Testis (tissue), 3 donors: ENCODE data around the gene ZNF217. TPM values are rescaled to one million over a fixed set of nuclear protein-coding genes. Genes with fewer than 3 reads are reported as not detected.
"Not testable (repeated sequence)": the region's sequence is repeated elsewhere in the genome, so short reads cannot be mapped to it uniquely, and the experiment has no call there.

Source experiments
- DNase-seq: peaks from one replicate; pipeline ENCODE4 v3.0.0-alpha.2; 2019
- H3K27ac ChIP-seq, 2 donors: fragments of 200-600 bp; sonication (generic); one replicate each; pipeline ENCODE4 v1.5.1; 2019
- H3K27me3 ChIP-seq: fragments of 200-600 bp; sonication (generic); one replicate; pipeline ENCODE4 v1.5.1; 2019
- H3K36me3 ChIP-seq: fragments of 200-600 bp; sonication (generic); one replicate; pipeline ENCODE4 v1.5.1; 2017; ENCODE audit warnings: low read depth; ENCODE audit errors: missing control alignments
- H3K4me1 ChIP-seq: fragments of 200-600 bp; sonication (generic); one replicate; pipeline ENCODE4 v1.5.1; 2019
- H3K4me3 ChIP-seq, 2 donors: fragments of 200-600 bp; sonication (generic); one replicate each; pipeline ENCODE4 v1.5.1; 2017 to 2019
- H3K9me3 ChIP-seq: fragments of 200-600 bp; sonication (generic); one replicate; pipeline ENCODE4 v1.5.1; 2017
- POLR2A ChIP-seq: fragments of 450-650 bp; IDR thresholded peaks from one replicate; pipeline ENCODE4 v1.6.1; 2017; ENCODE audit warnings: antibody characterized with exemption, mild to moderate bottlenecking, moderate library complexity
- WGBS, 2 donors: methylation state at CpG; one replicate each; pipeline ENCODE4 v1.1.5; 2018; 5-methylcytosine and 5-hydroxymethylcytosine counted together
- intact Hi-C: fragments of 100-400 bp; cut with DNase I; formaldehyde crosslinking; loops from one replicate; pipeline ENCODE4 v1.15.1; 2023; ENCODE audit warnings: low total_unique reads
- polyA plus RNA-seq: library from polyadenylated mRNA; stranded (reverse); fragments of 350-450 nt; fragmentation: Illumina TruSeq; extraction: RNeasy Lipid Tissue Mini Kit (QIAGEN cat#74804); gene quantifications from one replicate; pipeline ENCODE4 v1.2.3, GENCODE V29; 2014; ENCODE audit warnings: low read depth, low replicate concordance; ENCODE audit not compliant: insufficient read depth
- total RNA-seq, 2 donors: library from RNA; depleted of rRNA; stranded (reverse); fragments of >200 nt; gene quantifications; one replicate each; pipeline ENCODE4 v1.2.3, GENCODE V29; 2016
- TF ChIP-seq, protein P1 (sequence below), 3 experiments: fragments of 450-650 bp in 2 of 3; fragments of 200-600 bp in 1 of 3; sonication (generic) in 1 of 3; IDR thresholded peaks; one replicate each; pipeline ENCODE4 v1.5.1; 2016 to 2019; ENCODE audit warnings: antibody characterized with exemption in 3 of 3, mild to moderate bottlenecking in 2 of 3, moderate library complexity in 1 of 3

ZNF217 gene
- total and polyA plus RNA-seq, 3 donors from 2014 or later: 47.3 to 61.2 (median 48.6) TPM

DNA sequence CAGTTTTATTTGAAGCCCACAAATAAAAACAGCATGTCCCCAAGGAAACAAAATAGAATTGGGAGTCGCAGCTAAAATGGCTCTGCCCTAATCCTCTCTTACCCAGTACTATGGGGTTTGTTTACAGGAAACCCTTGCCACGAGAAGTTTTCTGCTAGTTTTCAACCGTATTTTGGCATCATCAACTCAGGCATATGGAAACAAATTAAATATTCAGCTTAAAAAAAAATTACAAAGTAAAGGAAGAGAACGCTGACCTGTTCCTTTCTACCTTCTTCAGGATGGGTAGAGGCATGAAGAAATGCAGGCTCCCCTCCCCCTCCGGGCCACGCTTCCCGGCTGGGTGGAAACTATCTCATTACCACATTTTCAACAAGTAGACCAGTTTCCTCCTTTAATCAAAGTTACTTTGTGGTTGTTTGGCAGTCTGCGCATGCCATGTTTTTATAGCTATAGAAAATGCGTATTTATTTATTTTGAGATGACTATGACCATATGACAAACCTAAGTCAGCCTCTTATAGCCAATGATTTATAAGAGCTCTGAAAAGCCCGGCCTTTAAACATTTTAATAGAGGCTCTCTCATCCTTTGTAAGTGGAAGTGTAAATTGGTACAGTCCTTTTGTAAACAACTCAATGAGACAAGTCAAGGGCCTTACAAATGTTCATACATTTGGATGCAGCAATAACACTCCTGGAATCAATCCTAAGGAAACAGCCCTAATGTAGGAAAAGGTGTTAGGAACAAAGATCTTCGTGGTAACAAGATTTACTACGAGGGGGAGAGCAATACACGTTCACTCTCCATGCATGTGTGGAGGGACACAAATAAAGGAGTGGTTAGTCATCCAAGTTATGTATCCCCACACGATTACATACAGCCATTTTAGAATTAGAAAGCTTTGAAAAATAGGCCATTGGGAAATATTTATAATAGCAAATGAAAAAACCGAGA is 16.1 kb upstream of the ZNF217 start:
- intact Hi-C loops: no loop called here

GRCh38 chr20:53608456-53609452 is 15.1 kb upstream of the ZNF217 start:
- DNase-seq: peak; percentile 46
- H3K27ac ChIP-seq: peak overlapping the region; percentile 5 to 78
- intact Hi-C loops: no loop called here
- H3K27me3 ChIP-seq: no peaks in the 10 kb centered on the region
- peaks cover 11% of the 10 kb centered on the region for H3K4me1 ChIP-seq
- no peaks in the 10 kb centered on the region for H3K36me3 ChIP-seq
- no peaks in the 10 kb centered on the region for H3K9me3 ChIP-seq
- TF ChIP-seq, protein P1, sequence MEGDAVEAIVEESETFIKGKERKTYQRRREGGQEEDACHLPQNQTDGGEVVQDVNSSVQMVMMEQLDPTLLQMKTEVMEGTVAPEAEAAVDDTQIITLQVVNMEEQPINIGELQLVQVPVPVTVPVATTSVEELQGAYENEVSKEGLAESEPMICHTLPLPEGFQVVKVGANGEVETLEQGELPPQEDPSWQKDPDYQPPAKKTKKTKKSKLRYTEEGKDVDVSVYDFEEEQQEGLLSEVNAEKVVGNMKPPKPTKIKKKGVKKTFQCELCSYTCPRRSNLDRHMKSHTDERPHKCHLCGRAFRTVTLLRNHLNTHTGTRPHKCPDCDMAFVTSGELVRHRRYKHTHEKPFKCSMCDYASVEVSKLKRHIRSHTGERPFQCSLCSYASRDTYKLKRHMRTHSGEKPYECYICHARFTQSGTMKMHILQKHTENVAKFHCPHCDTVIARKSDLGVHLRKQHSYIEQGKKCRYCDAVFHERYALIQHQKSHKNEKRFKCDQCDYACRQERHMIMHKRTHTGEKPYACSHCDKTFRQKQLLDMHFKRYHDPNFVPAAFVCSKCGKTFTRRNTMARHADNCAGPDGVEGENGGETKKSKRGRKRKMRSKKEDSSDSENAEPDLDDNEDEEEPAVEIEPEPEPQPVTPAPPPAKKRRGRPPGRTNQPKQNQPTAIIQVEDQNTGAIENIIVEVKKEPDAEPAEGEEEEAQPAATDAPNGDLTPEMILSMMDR (IDR thresholded peaks at IDR 0.05): no peak
- TF ChIP-seq POLR2A: no peak
- H3K4me3 ChIP-seq: peak overlapping the region; percentile 29 to 54
- WGBS, 2 donors: 48 to 65% methylated on average over 25 to 33 of the region's 35 CpGs

More for the DNA sequence above, 16.1 kb upstream of the ZNF217 start:
- H3K27me3 ChIP-seq: no peaks in the 10 kb centered on the region
- WGBS, 2 donors: 47 to 48% methylated on average over 15 of the region's 15 CpGs
- H3K4me1 ChIP-seq: peaks cover 11% of the 10 kb centered on the region
- no peaks in the 10 kb centered on the region for H3K36me3 ChIP-seq
- peak overlapping the region; percentile 5 to 78 for H3K27ac ChIP-seq
- no peaks in the 10 kb centered on the region for H3K9me3 ChIP-seq
- TF ChIP-seq, protein P1 (IDR thresholded peaks at IDR 0.05): no peak
- no peak for TF ChIP-seq POLR2A
- DNase-seq: peak; percentile 44
- peak overlapping the region; percentile 3 to 12 for H3K4me3 ChIP-seq

DNA sequence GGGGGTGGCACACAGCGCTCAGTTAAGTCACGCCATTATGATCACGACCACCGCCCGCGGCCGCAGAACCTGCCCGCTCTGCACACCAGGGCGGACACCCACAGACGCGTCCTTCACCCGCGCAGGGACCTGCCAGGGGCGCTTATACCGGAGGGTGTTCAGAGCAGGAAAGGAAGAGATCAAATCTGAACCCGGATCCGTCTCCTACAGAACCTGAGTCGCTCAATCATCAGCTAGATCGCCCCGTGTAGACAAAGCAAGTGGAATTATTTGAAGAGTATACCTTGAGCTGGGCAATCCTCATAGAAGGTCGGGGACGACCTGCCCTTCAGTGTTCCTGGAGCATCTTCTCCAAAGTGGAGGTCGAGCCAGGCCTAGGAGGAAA is 14.4 kb upstream of the ZNF217 start:
- 73 to 80% methylated on average over 23 of the region's 23 CpGs for WGBS, 2 donors
- Histone ChIP-seq H3K4me1 (peaks cover 11% of the 10 kb centered on the region), H3K27ac (peak overlapping the region in 1 of 2 donors; percentile 78), H3K9me3 (no peaks in the 10 kb centered on the region), H3K27me3 (no peaks in the 10 kb centered on the region), H3K36me3 (no peaks in the 10 kb centered on the region), H3K4me3 (peak overlapping the region; percentile 29 to 54)
- intact Hi-C loops: no loop called here
- DNase-seq: peak; percentile 25
- TF ChIP-seq, protein P1 (IDR thresholded peaks at IDR 0.05): no peak
- no peak for TF ChIP-seq POLR2A

GRCh38 chr20:53606364-53606985 is 12.8 kb upstream of the ZNF217 start:
- Histone ChIP-seq H3K27me3 (no peaks in the 10 kb centered on the region), H3K36me3 (no peaks in the 10 kb centered on the region), H3K27ac (no peak overlapping the region), H3K4me1 (peaks cover 11% of the 10 kb centered on the region), H3K9me3 (no peaks in the 10 kb centered on the region), H3K4me3 (no peak overlapping the region)
- peak; percentile 15 for DNase-seq
- 85 to 92% methylated on average over 8 of the region's 8 CpGs for WGBS, 2 donors
- TF ChIP-seq, protein P1 (IDR thresholded peaks at IDR 0.05): no peak
- no peak for TF ChIP-seq POLR2A
- intact Hi-C loops: no loop called here

DNA sequence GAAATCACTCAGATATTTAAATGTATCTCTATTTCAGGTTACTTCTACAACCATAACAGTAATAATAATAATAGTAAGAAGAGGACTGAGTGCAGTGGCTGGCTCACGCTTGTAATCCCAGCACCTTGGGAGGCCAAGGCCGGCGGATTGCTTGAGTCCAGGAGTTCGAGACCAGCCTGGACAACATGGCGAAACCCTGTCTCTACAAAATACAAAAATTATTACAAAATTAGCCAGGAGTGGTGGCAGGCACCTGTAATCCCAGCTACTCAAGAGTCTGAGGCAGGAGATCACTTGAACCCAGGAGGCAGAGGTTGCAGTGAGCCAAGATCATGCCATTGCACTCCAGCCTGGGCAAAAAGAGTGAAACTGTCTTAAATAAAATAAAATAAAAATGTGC is 11.8 kb upstream of the ZNF217 start:
- H3K27me3 ChIP-seq, intact Hi-C loops, H3K27ac ChIP-seq, H3K4me3 ChIP-seq, H3K9me3 ChIP-seq, H3K36me3 ChIP-seq: not testable (repeated sequence)
- WGBS, 2 donors: 96 to 98% methylated on average over 5 of the region's 5 CpGs
- peak; percentile 3 for DNase-seq
- H3K4me1 ChIP-seq: peaks cover 11% of the 10 kb centered on the region

DNA sequence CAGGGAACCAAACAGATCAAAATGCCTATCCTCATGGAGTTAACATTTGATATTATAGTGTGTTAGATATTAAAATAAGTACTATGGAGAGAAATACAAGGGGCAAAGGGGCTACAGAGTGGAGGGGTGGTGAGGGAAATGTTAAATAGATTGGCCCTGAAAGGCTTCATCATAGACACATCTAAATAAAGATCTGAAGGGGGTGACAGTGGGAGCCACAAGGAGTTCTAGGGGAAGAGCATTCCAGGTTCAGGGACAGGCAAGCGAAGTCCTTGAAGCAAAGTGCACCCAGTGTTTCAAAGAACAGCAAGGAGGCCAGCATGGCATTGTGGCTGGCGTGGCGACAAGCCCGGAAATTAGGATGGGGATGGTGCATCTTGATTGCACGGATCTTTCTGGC is 11.2 kb upstream of the ZNF217 start:
- WGBS, 2 donors: 90 to 99% methylated on average over 3 to 5 of the region's 5 CpGs
- intact Hi-C loops, DNase-seq, H3K36me3 ChIP-seq, H3K27ac ChIP-seq, H3K27me3 ChIP-seq, H3K4me1 ChIP-seq, H3K9me3 ChIP-seq, H3K4me3 ChIP-seq: not testable (repeated sequence)
